Upper lobe of right lung (tissue), 1 donor: Measurements from ENCODE around the gene FBLN5. TPM values are rescaled to one million over a fixed set of nuclear protein-coding genes. Genes with fewer than 3 reads are reported as not detected.
"Not testable (repeated sequence)": the region's sequence is repeated elsewhere in the genome, so short reads cannot be mapped to it uniquely, and the experiment has no call there.

Experiments used
- ATAC-seq: fragments of 200-7000 bp; cut with Tn5 transposase; one replicate; pipeline ENCODE4 v1.9.1; 2020; ENCODE audit warnings: mild to moderate bottlenecking, moderate library complexity
- DNase-seq: peaks from one replicate; pipeline ENCODE4 v3.0.0-alpha.2; 2020
- H3K27ac ChIP-seq: fragments of 200-600 bp; one replicate; pipeline ENCODE4 v1.8.0; 2022
- H3K27me3 ChIP-seq: fragments of 200-600 bp; one replicate; pipeline ENCODE4 v1.8.0; 2022; ENCODE audit warnings: mild to moderate bottlenecking
- H3K36me3 ChIP-seq: fragments of 200-600 bp; one replicate; pipeline ENCODE4 v1.8.0; 2022
- H3K4me1 ChIP-seq: fragments of 200-600 bp; one replicate; pipeline ENCODE4 v1.8.0; 2022
- H3K4me3 ChIP-seq: fragments of 200-600 bp; one replicate; pipeline ENCODE4 v1.8.0; 2022; ENCODE audit warnings: mild to moderate bottlenecking
- H3K9me3 ChIP-seq: fragments of 200-600 bp; one replicate; pipeline ENCODE4 v1.8.0; 2022
- intact Hi-C: fragments of 100-400 bp; cut with DNase I; formaldehyde crosslinking; loops from one replicate; pipeline ENCODE4 v1.11.0; 2022
- total RNA-seq: library from RNA; stranded (reverse); fragmentation: NEBNext Ultra II Directional; extraction: Animal tissue kit (Norgen Biotek cat#: 25700); gene quantifications from one replicate; pipeline ENCODE4 v1.2.1, GENCODE V29; 2021
- TF ChIP-seq, protein P1 (sequence below): fragments of 200-600 bp; IDR thresholded peaks from one replicate; pipeline ENCODE4 v1.8.0; 2022; ENCODE audit warnings: antibody characterized with exemption
- donor health status: DM: no; HTN: yes; CAD: no; lungs with severe emphysema.

FBLN5 gene
- total RNA-seq, 1 donor from 2014 or later, result 245 TPM

DNA sequence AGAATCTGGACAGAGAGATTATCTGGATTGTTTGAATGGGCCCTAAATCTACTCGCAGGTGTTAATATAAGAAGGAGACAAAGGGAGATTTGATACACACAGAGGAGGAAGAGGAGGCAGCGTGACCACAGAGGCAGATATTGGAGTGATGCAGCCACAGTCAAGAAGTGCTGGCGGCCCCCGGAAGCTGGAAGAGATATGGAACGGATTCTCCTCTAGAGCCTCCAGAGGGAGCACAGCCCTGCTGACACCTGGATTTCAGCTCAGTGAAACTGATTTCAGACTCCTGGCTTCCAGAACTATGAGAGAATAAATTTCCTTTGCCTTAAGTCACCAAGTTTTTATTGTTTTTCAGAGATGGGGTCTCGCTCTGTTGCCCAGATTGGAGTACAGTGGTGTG is 71.0 kb downstream of the FBLN5 start:
- Histone ChIP-seq H3K4me3 (no peak overlapping the region), H3K9me3 (no peaks in the 10 kb centered on the region), H3K4me1 (peaks cover 28% of the 10 kb centered on the region), H3K27me3 (no peaks in the 10 kb centered on the region), H3K27ac (no peak overlapping the region), H3K36me3 (peaks cover 26% of the 10 kb centered on the region)
- DNase-seq, result no peak
- TF ChIP-seq, protein P1, sequence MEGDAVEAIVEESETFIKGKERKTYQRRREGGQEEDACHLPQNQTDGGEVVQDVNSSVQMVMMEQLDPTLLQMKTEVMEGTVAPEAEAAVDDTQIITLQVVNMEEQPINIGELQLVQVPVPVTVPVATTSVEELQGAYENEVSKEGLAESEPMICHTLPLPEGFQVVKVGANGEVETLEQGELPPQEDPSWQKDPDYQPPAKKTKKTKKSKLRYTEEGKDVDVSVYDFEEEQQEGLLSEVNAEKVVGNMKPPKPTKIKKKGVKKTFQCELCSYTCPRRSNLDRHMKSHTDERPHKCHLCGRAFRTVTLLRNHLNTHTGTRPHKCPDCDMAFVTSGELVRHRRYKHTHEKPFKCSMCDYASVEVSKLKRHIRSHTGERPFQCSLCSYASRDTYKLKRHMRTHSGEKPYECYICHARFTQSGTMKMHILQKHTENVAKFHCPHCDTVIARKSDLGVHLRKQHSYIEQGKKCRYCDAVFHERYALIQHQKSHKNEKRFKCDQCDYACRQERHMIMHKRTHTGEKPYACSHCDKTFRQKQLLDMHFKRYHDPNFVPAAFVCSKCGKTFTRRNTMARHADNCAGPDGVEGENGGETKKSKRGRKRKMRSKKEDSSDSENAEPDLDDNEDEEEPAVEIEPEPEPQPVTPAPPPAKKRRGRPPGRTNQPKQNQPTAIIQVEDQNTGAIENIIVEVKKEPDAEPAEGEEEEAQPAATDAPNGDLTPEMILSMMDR, result no peak
- intact Hi-C loops, result no loop called here
- no peak for ATAC-seq

DNA sequence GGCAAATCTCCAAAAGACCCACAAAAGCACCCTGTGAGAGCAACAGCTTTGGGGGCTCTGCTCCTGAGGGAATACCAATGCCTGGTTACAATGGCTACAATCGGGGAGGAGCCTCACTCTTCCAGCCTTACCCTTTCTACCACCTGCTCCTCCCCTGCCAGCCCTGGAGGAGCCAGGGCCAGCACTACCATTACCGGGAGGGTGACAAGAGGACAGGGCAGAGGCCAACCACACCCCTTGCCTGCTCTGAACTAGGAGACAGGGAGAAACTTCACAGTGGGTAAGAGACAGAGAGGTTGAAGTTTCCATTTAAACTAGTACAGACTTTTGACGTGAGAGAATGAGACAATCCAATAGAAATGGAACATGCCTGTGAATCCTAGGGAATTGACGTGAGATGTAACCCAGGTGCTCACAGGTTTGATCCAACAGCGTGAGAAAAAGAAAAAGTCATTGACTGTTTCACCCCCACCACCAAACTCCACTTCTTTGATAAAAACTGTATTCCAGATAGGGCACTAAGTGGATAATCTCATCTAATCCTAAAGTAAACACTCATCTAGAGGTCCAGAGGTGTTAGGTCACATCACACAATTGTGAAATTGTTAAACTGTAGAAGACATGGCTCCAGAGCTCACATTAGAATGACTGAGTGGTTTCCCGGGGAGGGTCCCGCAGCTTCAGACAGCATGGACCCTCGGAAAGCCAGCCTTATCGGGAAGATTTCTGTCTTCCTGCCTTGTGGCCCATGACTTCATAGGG is 71.8 kb downstream of the FBLN5 start:
- intact Hi-C loops, result no loop called here
- peaks cover 26% of the 10 kb centered on the region for H3K36me3 ChIP-seq
- no peak overlapping the region for H3K4me3 ChIP-seq
- DNase-seq, result no peak
- no peaks in the 10 kb centered on the region for H3K9me3 ChIP-seq
- H3K27ac ChIP-seq, result peak overlapping the region; percentile 27
- peaks cover 34% of the 10 kb centered on the region for H3K4me1 ChIP-seq
- TF ChIP-seq, protein P1, result no peak
- no peak for ATAC-seq
- no peaks in the 10 kb centered on the region for H3K27me3 ChIP-seq

DNA sequence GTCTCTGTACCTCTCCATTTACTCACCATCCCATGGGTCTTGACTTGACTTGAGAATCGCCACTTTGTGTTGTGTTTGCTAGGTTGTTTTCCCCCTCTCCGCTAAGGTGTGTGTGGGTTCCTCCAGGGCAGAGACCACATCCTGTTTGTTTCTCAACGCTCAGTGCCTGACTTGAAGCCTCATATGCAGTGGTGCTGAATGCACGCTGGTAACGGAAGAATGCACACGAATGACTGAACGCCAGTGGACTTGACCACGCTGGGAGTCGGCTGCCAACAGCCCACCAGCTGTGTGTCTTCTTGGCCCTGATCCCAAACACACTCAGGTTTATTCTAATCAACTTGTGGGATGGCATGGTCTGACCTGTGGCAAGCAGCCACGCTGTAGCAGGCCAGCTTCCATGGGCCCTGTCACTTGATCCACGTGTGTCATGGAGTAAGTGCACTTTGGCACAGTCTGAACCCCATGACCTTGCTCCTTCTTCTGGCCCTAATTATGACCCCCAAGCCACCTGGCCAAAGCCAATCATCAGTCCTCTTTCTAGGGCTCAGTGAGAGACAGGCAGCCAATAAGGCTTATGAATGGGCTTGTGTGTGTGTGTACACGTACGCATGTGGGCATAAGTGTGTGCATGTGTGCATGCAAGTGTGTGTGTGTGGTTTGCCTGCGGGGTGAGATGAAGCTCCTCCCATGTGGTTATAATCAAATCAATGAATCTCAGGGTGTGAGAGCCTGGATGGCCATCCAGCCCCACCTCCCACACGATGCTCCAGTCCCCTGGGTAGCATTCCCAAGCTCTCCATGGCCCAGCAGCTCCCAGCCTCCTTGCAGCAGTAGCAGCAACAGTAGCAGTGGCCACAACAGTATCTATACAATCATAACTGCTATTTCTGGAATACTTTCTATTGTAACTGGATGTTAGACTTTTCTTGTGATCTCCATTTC is 73.8 kb downstream of the FBLN5 start:
- H3K36me3 ChIP-seq, result peaks cover 26% of the 10 kb centered on the region
- peak overlapping the region; percentile 19 for H3K4me3 ChIP-seq
- H3K9me3 ChIP-seq, result no peaks in the 10 kb centered on the region
- H3K4me1 ChIP-seq, result peaks cover 49% of the 10 kb centered on the region
- intact Hi-C loops, result no loop called here
- ATAC-seq (peak; percentile 15), DNase-seq (no peak)
- peak overlapping the region; percentile 86 for H3K27ac ChIP-seq
- H3K27me3 ChIP-seq, result no peaks in the 10 kb centered on the region
- TF ChIP-seq, protein P1, result no peak

DNA sequence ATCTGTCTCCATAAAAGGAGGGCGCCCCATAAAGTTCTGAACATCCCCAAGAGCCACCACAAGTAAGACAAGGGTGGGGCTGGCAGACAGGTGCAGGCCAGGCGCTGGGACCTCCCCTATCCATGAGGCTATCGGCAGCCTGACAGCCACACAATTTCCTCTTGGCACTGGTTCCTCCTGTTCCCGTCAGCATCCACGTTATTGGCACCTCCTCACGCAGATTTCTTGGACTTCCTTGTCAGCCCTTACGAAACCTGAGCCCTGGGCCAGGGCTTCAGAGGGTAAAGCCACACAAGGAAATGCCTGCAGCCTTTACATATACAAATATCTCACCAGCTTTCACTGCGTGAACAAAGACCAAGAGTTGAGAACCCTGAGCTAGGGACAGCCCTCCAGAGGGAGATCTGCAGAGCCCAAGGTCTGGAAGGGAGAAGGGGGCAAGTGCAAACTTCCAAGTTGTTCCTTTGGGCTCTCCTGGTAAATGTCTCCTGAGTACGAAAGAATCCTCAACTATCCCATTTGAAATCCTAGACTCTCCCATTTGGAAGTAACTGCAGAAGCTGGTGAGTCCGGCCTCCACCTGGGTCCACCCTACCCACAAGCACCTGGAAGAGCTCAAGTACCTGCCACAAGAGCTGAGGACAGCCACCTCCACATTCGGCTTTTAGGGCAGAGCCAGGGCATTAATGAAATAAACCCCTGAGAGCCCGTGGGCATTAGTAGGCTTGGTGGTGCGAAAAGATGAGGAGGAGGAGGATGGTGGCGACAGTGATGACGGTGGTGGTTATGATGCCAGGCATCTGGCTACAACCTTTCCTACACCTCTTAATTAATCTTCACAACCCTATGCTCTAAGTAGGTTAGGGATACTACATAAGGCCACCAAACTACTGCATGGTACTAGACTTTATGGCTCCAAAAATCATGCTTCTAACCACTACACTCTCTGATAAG is 74.7 kb downstream of the FBLN5 start:
- Histone ChIP-seq H3K4me1 (peaks cover 49% of the 10 kb centered on the region), H3K4me3 (peak overlapping the region; percentile 19), H3K9me3 (no peaks in the 10 kb centered on the region), H3K36me3 (peaks cover 26% of the 10 kb centered on the region), H3K27me3 (no peaks in the 10 kb centered on the region), H3K27ac (peak overlapping the region; percentile 86)
- ATAC-seq (peak; percentile 82), DNase-seq (peak; percentile 88)
- intact Hi-C loops, result no loop called here
- TF ChIP-seq, protein P1, result no peak

DNA sequence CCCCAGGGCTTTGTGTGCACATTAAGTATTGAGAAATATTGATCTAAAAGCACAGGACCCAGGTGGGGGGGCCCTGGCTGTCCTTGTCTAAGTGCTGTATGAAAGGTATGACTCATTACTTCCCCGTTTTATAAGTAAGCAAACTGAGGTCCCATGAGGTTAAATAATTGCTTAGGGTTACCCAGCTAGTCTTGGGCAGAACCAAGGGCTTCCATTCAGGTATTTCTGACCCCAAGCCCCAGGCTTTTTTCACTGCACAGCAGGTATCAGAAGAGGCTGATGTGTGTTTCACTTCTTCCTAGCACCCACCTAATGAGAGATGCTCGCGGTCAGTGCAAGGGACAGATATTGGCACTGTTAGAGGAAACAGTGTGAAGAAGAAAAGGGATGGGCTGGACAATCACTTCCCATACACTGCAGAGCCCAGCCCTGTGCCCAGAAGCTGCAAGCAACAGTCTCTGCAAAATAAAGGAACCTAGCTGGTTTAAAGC is 75.4 kb downstream of the FBLN5 start:
- Histone ChIP-seq H3K4me3 (no peak overlapping the region), H3K27me3 (no peaks in the 10 kb centered on the region), H3K9me3 (no peaks in the 10 kb centered on the region), H3K4me1 (peaks cover 49% of the 10 kb centered on the region), H3K36me3 (peaks cover 20% of the 10 kb centered on the region), H3K27ac (peak overlapping the region; percentile 86)
- DNase-seq (peak; percentile 76), ATAC-seq (peak; percentile 40)
- intact Hi-C loops, result no loop called here
- TF ChIP-seq, protein P1, result no peak

DNA sequence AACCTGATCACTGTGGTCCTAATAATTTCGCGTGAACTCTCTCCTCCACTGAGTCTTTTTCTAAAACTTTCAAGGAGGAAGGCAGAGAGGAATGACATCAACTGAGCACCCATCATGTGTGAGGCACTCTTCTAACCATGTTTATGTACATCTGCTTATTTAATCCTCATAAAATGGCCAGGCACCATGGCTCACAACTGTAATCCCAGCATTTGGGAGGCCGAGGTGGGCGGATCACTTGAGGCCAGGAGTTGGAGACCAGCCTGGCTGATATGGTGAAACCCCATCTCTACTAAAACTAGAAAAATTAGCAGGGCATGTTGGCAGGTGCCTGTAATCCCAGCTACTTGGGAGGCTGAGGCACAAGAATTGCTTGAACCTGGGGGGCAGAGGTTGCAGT is 76.1 kb downstream of the FBLN5 start:
- ATAC-seq, H3K9me3 ChIP-seq, intact Hi-C loops, H3K27me3 ChIP-seq, DNase-seq, H3K4me3 ChIP-seq: not testable (repeated sequence)
- peaks cover 50% of the 10 kb centered on the region for H3K4me1 ChIP-seq
- peaks cover 14% of the 10 kb centered on the region for H3K36me3 ChIP-seq
- peak overlapping the region; percentile 86 for H3K27ac ChIP-seq
